ENCODE measurements around the gene ESCO1. TPM values are rescaled to one million over a fixed set of nuclear protein-coding genes. Genes with fewer than 3 reads are reported as not detected.

ESCO1 gene
- total RNA-seq, 1 donor from 2014 or later, result 12.0 TPM

DNA sequence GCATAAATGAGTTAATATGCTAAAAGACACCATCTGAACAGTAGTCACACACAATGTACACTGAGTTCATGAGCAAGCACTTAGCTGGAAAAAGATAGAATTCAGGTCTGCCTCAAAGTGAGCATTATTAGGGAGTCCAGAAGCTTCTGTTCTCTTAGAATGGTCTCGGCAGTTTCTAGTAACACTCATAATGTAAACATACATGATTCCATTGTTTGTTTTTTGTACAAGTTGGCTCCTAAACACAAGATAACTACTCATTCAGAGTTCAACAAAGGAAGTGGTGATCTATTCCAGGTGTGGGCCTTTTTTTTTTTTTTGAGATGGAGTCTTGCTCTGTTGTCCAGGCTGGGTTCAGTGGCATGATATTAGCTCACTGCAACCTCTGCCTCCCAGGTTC, 66.2 kb downstream of the ESCO1 start:
- H3K4me3 Mint-ChIP-seq (ENCODE audit: unreplicated experiment), result no peak overlapping the region
- no peaks in the 10 kb centered on the region for H3K27me3 Mint-ChIP-seq (ENCODE audit: low read depth)
- peaks cover 14% of the 10 kb centered on the region for H3K36me3 Mint-ChIP-seq (ENCODE audit: low read depth)
- TF ChIP-seq, protein P1, sequence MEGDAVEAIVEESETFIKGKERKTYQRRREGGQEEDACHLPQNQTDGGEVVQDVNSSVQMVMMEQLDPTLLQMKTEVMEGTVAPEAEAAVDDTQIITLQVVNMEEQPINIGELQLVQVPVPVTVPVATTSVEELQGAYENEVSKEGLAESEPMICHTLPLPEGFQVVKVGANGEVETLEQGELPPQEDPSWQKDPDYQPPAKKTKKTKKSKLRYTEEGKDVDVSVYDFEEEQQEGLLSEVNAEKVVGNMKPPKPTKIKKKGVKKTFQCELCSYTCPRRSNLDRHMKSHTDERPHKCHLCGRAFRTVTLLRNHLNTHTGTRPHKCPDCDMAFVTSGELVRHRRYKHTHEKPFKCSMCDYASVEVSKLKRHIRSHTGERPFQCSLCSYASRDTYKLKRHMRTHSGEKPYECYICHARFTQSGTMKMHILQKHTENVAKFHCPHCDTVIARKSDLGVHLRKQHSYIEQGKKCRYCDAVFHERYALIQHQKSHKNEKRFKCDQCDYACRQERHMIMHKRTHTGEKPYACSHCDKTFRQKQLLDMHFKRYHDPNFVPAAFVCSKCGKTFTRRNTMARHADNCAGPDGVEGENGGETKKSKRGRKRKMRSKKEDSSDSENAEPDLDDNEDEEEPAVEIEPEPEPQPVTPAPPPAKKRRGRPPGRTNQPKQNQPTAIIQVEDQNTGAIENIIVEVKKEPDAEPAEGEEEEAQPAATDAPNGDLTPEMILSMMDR (IDR thresholded peaks at IDR 0.05), result no peak
- no peak for DNase-seq (ENCODE audit: low spot score)
- H3K4me1 Mint-ChIP-seq (ENCODE audit: low read depth), result no peaks in the 10 kb centered on the region
- H3K27ac Mint-ChIP-seq (ENCODE audit: unreplicated experiment), result no peak overlapping the region
- no peaks in the 10 kb centered on the region for H3K9me3 Mint-ChIP-seq (ENCODE audit: low read depth)

DNA sequence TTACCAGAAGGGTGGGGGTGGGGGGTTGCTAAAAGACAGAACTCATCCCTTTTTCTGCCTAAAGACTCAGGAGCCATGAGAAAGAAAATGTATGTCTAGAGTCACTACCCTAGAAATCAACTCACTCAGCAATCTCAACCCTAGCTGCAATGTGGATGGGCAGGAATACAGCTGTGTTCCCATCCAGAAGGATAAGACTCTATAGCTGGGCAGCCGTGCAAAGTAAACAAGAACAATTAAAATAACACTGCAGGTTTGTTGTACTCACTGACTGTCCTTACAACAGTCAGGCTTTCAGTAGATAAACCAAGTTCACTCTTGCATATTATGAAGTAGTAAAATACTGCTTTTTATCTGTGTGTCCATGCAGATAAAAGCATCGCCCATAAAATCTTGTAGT, 74.0 kb downstream of the ESCO1 start:
- H3K27ac Mint-ChIP-seq (ENCODE audit: unreplicated experiment), result no peak overlapping the region
- no peak for DNase-seq (ENCODE audit: low spot score)
- H3K36me3 Mint-ChIP-seq (ENCODE audit: low read depth), result peaks cover 21% of the 10 kb centered on the region
- H3K4me3 Mint-ChIP-seq (ENCODE audit: unreplicated experiment), result no peak overlapping the region
- TF ChIP-seq, protein P1 (IDR thresholded peaks at IDR 0.05), result no peak
- no peaks in the 10 kb centered on the region for H3K27me3 Mint-ChIP-seq (ENCODE audit: low read depth)
- H3K4me1 Mint-ChIP-seq (ENCODE audit: low read depth), result peaks cover 20% of the 10 kb centered on the region
- H3K9me3 Mint-ChIP-seq (ENCODE audit: low read depth), result no peaks in the 10 kb centered on the region

DNA sequence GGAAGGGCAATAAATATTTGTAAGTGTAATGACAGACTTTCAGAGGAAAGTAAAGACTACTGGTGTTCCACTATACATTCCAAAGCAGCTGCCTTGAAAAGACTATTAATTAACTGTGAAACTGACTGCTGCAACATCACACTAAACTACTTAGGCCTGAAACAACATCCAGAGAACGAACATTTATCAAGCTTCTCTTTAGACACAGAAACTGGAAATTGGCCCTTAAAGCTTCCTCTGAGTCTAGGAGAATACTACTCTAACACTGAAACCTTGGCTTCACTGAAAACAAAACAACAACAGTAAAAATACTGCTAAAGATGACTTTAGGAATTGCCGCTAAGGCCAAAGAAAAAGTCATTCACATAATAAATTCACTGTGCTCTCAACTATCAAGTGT, 74.6 kb downstream of the ESCO1 start:
- TF ChIP-seq, protein P1 (IDR thresholded peaks at IDR 0.05), result no peak
- Mint-ChIP-seq H3K4me3 (ENCODE audit: unreplicated experiment) (no peak overlapping the region), H3K27ac (ENCODE audit: unreplicated experiment) (no peak overlapping the region)

DNA sequence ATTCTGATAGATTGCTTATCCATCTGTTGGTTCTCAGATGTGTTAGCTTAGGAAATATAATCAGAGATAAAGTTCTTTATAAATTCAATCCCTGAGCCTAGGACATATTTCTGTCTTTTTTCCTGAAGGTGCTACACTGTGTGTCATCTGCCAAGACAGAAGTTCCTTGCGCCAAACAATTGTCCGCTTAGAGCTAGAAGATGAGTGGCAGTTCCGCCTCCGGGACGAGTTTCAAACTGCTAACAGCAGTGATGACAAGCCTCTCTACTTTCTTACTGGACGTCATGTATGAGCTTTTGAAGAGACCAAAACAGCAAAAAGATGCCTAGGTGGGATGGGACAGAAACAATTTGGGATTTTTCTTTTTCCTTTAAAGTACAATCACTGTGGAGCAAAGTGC, 78.0 kb downstream of the ESCO1 start:
- Mint-ChIP-seq H3K27ac (ENCODE audit: unreplicated experiment) (no peak overlapping the region), H3K27me3 (ENCODE audit: low read depth) (no peaks in the 10 kb centered on the region), H3K4me1 (ENCODE audit: low read depth) (peaks cover 19% of the 10 kb centered on the region), H3K9me3 (ENCODE audit: low read depth) (no peaks in the 10 kb centered on the region), H3K4me3 (ENCODE audit: unreplicated experiment) (no peak overlapping the region), H3K36me3 (ENCODE audit: low read depth) (peaks cover 32% of the 10 kb centered on the region)
- TF ChIP-seq, protein P1 (IDR thresholded peaks at IDR 0.05), result no peak
- DNase-seq (ENCODE audit: low spot score), result no peak

More for the DNA sequence above, 74.6 kb downstream of the ESCO1 start:
- no peak for DNase-seq (ENCODE audit: low spot score)
- Mint-ChIP-seq H3K27me3 (ENCODE audit: low read depth) (no peaks in the 10 kb centered on the region), H3K4me1 (ENCODE audit: low read depth) (peaks cover 20% of the 10 kb centered on the region), H3K9me3 (ENCODE audit: low read depth) (no peaks in the 10 kb centered on the region), H3K36me3 (ENCODE audit: low read depth) (peaks cover 21% of the 10 kb centered on the region)

DNA sequence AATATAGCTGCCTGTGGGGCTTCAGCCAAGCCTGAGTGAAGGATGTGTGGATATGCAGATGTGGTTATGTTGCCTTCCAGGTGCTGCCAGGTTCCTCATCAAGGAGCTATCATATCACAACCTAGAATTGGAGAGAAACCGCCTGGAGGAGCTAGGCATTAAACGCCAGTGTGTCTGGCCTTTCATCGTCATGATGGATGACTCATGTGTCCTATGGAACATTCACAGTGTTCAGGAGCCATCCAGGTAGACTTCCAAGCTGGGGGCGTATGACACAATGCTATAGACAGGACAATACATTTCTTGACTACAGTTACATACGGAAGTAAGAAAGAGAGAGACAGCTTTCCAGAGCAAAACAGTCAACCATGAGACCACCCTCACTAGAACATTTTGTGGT, 86.8 kb downstream of the ESCO1 start:
- Mint-ChIP-seq H3K27me3 (ENCODE audit: low read depth) (no peaks in the 10 kb centered on the region), H3K4me1 (ENCODE audit: low read depth) (no peaks in the 10 kb centered on the region), H3K27ac (ENCODE audit: unreplicated experiment) (peak overlapping the region; percentile 51), H3K36me3 (ENCODE audit: low read depth) (peaks cover 27% of the 10 kb centered on the region), H3K4me3 (ENCODE audit: unreplicated experiment) (no peak overlapping the region), H3K9me3 (ENCODE audit: low read depth) (peaks cover 9% of the 10 kb centered on the region)
- DNase-seq (ENCODE audit: low spot score), result no peak
- TF ChIP-seq, protein P1 (IDR thresholded peaks at IDR 0.05), result no peak
